ENCODE results near the gene SMPD3.

SMPD3 gene

DNA sequence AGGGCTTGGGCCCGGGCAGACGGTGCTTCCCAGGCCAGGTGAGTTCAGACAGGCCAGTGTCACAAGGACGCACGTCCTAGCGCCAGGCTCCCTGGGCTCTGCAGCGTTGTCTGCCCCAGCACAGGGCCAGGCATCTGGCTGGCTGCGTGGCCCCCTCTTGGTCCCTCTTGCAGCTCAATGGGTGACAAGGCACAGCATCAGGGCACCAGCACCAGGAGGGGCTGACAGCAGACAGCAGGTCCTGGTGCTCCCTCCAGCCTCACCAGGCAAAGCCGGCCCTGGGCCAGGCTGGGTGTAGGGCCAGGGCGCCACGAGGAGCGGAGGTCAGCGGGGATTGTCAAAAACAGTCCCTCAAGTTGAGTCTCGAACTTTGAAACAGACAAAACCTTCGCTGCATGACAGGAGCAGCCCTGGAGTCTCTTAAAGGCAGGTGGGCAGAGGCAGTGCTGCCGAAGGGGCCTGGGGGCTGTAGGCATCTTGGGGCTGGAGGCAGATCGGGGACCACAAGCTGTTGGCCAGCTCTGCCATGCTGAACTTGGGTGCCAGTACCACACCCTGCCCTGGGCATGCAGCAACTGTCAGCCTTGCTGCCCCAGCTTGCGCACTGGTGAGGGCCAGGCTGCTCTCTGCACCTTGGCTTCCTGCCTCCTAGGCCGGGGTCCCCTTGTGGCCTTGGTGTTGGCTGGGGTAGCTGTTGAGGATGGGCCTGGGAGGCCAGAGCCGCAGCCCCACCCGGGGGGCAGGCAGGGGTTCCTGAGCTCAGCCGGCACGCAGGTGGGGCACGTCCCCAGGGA, 88.7 kb downstream of the SMPD3 start:
- in situ Hi-C loops (cut with MboI; ENCODE audit: low sequenced_read_pairs): no loop called here

DNA sequence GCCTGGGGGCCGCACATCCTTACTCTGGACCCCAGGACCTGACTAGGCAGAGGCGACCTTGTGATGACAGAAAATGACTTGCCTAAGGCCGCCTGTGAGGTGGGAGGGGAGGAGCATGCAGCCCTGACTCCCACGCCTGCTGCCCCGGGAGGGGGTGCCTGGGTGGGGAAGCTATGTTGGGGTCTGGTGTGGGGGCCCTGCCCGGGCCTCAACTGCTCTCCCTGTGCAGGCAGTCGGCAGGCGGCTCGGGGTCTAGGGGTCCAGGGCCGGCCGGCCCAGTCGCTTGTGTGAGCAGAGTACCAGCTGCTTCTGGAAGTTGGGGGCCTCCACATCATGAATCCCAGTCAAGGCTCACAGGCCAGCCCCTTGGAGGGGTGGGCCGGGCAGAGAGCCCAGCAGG, 89.4 kb downstream of the SMPD3 start:
- in situ Hi-C loops (cut with MboI; ENCODE audit: low sequenced_read_pairs): no loop called here

DNA sequence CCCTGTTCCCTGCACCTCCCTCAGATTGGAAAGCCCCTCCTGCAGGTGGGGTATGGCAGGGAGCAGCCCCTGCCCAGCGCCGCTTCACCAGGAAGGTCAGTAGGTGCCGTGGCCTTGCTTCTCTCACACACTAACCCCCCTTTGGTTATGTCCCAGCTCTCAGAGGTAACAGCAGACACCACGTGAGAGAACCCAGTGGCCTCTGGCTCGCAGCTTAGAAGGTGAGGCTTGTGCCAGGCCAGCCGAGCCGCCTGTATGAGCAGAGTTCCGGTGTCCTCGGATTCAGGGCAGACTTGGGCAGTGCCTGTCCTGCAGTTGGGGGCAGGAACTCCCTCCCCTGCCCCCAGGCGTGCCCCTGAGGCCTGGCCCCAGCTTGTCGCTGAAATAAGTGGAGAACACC, 90.4 kb downstream of the SMPD3 start:
- in situ Hi-C loops (cut with MboI; ENCODE audit: low sequenced_read_pairs): no loop called here

DNA sequence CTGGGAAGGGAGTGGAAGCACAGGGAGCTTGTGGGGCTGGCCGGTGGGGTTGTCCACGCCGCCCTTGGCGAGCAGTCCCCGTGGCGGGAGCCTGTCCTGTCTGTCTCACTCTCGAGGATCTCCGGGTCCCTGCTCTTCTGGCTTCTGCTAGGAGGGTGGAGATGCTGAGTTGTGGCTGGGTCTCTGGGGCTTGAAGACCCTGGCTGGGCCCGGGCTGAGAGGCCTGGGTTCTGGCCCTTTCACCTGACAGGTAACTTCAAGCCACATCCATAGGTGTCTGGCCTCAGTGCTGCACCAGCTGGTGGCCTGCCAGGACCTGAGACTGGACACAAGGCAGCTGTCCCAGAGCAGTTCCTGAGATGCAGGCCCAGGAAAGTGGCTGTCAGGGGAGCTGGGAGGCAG, 90.8 kb downstream of the SMPD3 start:
- in situ Hi-C loops (cut with MboI; ENCODE audit: low sequenced_read_pairs): no loop called here

DNA sequence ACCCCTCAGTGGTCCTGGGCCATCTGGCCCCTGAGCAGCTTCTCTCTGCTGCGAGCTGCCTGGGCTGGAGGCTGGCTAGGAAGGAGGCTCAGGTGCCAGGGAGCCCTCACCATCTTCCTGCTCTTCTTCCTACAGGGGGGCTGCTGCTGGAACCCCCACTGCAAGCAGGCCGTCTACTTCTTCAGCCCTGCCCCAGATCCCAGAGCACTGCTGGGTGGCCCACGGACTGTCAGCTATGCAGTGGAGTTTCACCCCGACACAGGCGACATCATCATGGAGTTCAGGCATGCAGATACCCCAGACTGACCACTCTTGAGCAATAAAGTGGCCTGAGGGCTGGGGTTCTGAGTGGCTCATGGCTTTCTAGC, 91.4 kb downstream of the SMPD3 start:
- in situ Hi-C loops (cut with MboI; ENCODE audit: low sequenced_read_pairs): no loop called here

DNA sequence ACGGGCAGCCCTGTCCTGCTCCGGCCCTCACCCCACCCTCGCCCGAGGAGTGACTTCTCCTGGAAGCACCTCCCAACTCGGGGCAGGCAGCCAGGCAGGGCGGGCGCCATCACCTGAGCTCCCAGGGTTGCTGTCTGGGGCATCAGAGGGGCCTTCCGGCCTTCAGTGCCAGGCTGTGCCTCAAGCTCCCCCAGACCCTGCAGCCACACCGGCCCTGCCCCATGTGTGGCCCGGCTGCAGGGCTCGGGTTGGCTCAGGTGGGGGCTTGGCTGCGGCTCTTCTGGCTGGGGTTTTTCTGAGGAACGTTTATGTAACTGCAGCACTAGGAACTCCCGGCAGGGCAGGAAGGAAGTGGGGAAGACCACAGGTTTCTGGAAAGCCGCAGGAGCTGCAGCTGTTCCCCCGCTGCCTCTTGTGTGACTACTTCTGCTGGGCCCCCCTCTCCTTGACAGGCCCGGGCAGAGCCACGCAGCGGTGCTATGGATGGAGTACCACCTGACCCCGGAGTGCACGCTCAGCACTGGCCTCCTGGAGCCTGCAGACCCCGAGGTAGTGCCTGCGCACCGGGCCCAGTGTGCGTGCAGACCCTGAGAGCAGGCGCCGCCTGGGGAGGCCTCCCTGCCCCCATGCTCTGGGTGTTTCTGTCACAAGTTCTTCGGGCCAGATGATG, 91.9 kb downstream of the SMPD3 start:
- in situ Hi-C loops (cut with MboI; ENCODE audit: low sequenced_read_pairs): no loop called here

DNA sequence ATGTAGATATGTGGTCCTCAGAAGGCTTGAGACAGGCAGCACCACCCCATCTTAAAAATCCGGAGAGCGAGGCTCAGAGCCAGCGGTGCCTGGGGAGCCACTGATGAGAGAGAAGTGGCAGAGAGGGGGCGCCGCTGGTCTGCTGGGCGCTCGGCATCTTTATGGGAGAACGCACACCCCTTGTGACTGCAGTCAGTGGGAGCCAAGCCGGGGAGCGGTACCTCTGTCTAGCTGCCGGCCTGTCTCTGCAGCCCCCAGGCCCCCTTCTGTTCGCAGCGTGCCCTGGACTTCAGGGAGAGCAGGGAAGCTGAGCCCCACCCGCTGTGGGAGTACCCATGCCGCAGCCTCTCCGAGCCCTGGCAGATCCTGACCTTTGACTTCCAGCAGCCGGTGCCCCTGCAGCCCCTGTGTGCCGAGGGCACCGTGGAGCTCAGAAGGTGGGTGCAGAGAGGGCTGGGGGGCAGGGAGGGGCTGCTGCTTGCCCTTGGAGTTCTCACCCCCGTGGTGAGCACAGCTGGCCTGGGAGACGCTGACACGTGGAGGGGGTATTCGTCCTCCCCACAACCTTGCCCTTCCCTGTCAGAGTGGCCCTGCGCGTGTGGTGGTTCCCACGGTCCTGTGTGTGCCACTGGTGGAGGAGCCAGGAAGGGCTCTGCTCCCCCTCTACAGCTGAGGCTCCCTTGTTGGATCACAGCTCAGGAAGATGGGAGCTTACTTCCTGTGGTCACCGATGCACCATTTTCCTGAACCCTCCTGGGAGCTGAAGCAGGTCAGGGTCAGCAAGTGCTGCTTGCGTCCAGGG, 92.7 kb downstream of the SMPD3 start:
- in situ Hi-C loops (cut with MboI; ENCODE audit: low sequenced_read_pairs): no loop called here

DNA sequence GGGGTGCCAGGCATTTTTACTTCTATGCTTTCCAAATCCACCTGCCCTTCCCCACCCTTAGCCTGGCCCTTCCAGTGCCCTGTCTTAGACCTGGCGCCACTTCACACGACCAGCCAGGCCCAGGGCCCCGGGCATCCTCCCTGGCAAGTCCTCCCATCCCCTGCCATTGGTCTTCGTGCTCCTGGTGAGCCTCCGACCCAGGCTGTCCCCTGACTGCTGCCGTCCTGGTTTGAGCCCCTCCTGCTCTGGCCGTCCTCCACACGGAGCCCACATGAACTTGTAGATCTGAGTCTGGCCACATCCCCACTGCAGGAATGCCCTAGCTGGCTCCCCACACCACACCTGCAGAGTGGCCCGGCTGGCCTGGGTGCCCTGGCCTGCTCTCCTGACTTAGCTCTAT, 93.5 kb downstream of the SMPD3 start:
- in situ Hi-C loops (cut with MboI; ENCODE audit: low sequenced_read_pairs): no loop called here

DNA sequence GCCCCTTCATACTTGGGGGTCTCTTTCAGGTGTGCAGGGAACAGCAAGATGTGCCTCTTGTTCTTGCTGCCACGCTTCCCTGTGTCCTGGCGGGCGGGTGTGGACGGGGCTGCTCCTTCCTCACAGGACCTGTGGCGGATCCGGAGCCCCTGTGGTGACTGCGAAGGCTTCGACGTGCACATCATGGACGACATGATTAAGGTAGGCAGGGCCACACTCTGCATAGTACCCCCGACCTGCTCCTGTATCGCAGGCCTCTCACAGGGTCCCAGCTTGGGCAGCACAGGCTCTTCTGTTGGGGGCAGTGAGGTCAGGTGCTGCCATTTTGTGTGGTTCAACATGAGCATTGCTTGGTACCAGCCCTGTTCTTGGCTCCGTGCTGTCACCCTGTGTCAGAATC, 94.9 kb downstream of the SMPD3 start:
- in situ Hi-C loops (cut with MboI; ENCODE audit: low sequenced_read_pairs): no loop called here

DNA sequence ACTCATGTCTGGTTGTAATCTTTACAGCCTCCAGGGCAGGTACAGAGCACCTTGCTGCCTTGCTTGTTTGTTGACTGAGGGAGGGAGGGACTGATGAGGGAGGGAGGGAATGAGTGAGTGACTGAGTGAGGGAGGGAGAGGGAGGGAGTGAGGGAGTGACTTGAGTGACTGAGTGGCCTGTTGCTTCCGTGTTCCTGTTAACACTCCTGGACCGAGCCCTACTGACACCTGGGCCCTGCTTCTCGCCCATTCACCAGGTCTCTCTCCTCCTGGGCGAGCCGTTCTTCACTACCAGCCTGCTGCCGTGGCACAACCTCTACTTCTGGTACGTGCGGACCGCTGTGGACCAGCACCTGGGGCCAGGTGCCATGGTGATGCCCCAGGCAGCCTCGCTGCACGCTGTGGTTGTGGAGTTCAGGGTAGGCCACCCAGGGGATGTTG, 96.3 kb downstream of the SMPD3 start:
- in situ Hi-C loops (cut with MboI; ENCODE audit: low sequenced_read_pairs): no loop called here

DNA sequence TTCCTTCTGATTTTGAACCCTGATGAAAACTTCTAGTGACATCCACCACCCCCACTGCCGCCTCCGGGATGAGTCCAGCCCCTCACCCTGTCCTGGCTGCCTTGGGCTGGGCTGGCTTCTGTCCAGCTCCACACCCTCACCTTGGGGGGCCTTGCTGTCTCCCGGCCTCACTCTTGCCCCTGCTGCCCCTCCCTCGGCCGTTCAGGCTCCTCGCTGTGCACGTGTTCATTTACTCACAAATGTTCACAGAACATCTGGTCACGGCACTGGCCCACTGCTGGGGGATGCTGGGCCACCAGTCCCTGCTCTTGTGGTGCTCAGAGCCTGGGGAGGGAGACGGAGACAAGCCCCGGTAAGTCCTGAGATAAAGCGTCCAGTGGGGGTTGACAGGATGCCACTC, 96.8 kb downstream of the SMPD3 start:
- in situ Hi-C loops (cut with MboI; ENCODE audit: low sequenced_read_pairs): no loop called here

DNA sequence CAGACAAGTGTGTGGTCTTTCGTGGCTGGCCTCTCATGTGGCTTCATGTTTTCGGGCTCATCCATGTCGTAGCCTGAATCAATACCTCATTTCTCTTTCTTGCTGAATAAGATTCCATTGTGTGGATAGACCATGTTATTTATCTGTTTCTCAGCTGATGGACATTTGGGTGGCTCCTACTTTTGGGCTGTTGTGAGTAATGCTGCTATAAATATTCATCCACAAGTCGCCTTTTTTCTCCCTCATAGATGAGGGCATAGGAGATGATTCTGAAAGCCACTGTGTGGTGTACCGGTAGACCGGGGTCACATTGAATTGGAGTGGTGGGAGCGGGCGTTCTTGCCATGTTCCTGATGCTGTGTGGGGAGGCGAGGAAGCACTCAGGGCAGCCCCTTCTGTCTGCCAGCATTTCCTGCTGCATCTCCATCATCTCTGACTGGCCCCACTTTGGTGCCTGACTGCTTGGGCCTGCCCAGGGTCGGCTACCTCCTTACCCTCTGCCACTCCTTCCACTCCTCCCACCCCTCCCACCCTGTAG, 97.4 kb downstream of the SMPD3 start:
- in situ Hi-C loops (cut with MboI; ENCODE audit: low sequenced_read_pairs): no loop called here

DNA sequence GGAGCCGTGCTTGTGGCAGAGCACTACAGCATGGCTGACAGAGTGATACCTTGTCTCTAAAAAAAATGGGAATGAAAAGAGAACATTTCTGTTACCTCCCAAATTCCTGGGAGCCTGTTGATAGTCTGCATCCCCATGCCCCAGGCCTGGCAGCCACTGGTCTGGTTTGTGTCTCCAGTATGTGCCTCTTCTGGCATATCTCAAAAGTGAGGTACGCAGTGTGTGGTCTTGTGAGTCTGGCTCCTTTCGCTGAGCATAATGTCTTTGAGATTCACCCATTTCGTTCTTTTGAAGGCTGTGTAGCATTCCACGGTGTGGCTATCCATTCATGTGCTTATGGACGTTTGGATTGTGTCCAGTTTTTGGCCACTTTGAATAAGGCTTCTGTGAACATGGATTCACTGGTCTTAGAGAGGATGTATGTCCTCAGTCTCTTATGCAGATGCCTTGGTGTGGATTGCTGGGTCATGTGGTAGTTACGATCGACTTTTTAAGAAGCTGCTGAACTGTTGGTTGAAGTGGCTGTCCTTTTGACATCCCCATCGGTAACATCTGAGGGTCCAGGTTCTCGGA, 98.4 kb downstream of the SMPD3 start:
- in situ Hi-C loops (cut with MboI; ENCODE audit: low sequenced_read_pairs): no loop called here

DNA sequence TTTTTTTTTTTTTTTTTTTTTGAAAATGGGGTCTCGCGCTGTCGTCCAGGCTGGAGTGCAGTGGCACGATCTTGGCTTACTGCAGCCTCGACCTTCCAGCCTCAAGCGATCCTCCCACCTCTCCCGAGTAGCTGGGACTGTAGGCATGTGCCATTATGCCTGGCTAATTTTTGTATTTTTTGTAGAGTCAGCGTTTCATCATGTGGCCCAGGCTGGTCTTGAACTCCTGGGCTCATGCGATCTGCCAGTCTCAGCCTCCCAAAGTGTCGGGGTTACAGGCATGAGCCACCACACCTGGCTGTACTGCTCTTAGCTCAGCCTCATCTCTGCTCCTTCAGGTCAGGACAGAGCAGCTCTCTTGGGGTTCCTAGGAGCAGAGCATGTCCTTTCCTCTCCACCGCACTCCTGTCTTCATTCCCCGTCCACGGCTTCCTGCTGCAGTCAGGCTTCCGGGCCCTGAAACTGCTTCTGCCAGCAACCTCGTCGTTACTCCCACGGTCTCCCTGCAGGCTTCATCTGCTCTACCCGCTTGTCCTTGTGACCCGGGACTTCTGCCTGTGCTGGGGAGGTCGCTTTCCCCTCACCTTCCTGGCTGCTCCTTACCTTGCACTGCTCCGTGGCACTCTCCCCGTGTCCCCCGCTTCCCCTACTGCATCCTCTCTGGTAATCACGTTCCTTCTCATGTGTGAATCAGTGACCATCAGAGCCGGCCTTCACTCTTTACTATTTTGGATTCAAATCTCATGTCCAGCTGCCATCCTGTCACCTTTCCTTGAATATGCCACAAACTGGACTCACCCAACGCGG, 99.5 kb downstream of the SMPD3 start:
- in situ Hi-C loops (cut with MboI; ENCODE audit: low sequenced_read_pairs): no loop called here

DNA sequence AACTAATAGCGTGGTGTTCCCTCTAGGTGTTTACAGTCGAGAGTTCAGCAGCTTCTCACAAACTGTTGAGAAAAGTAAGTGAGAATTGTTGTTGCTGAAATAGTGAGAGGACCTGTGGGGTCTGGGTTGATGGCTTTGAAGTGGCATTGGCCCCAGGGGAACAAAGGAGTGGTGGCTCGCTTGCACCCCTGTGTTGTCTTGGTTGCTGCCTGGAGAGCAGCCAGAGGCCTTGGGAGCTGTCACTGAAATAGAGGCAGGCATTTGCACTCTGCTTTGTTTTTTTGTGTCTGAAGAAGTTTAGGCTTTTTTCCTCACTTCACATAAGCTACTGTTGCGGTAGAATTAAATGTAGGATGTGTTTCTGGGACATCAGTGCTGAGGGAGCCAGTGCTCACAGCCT, 100.7 kb downstream of the SMPD3 start:
- in situ Hi-C loops (cut with MboI; ENCODE audit: low sequenced_read_pairs): no loop called here

DNA sequence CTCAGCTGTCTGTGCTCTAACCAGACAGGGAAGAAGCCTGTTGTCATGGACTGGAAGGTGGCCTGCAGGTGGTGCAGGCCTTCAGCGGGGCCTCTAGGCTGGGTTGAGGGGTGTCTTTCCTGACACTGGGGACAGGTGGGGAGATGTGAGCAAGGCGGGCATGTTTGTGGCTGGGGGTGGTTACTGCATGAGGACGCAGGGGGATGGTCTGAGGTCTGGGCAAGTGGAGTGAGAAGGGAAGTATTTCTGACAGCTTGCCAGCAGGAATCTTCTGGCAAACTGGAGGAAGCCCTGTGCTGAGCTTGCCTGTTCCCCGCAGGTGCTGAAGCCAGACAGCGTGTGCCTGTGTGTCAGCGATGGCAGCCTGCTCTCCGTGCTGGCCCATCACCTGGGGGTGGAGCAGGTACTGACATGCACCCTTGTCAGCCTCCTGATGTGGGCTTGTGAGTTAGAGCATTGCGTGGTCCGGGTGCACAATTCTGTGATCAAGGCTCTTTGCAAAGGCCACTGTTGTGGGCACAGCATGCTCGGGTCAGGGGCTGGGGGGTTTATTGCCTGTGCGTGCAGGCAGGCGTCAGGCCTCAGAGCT, 101.3 kb downstream of the SMPD3 start:
- in situ Hi-C loops (cut with MboI; ENCODE audit: low sequenced_read_pairs): no loop called here

DNA sequence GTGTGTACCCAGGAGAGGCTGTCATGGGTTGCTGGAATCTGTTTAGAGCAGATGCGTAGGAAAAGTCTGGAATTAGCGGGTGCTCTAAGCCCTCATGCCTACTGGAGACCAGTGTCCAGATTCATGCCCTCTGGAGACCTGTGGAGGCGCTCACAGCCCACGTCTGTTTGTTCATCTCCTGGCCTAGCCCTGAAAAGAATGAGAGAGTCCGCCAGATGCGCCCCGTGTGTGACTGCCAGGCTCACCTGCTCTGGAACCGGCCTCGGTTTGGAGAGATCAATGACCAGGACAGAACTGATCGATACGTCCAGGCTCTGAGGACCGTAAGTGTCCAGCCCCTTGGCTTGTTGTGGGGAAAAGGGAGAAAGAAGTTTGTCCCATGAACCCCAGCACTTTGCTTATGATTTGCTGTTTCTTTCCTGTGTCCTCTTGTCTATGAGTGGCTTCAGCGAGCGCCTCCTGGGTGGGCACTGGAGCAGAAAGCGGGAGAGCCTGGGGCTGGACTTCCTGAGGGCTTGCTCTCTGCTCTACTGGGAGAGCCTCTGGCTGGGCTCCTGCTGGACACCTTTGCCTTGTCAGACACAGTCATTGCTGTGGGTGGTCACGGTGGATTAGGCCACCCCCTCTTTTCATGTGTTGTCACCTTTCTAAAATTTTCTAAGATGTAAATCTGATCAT, 102.2 kb downstream of the SMPD3 start:
- in situ Hi-C loops (cut with MboI; ENCODE audit: low sequenced_read_pairs): no loop called here

DNA sequence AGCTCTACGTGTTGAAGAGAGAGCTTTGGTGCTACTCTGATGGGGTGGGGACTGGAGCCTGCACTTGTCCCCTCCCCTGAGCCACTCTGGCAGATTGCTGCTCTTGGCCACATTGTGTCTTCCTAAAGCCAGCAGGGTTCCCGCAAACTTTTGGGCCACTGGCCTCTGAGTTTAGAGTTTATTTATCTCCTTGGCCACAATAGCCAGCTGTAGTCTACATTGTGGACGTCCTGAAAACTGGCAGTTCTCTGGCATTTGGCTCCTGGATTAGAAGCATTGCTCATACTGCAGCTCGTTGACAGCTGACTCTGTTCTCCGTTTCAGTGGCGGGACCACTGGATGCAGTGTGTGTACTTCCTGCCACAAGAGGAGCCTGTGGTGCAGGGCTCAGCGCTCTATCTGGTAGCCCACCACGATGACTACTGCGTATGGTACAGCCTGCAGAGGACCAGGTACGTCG, 102.9 kb downstream of the SMPD3 start:
- in situ Hi-C loops (cut with MboI; ENCODE audit: low sequenced_read_pairs): no loop called here

DNA sequence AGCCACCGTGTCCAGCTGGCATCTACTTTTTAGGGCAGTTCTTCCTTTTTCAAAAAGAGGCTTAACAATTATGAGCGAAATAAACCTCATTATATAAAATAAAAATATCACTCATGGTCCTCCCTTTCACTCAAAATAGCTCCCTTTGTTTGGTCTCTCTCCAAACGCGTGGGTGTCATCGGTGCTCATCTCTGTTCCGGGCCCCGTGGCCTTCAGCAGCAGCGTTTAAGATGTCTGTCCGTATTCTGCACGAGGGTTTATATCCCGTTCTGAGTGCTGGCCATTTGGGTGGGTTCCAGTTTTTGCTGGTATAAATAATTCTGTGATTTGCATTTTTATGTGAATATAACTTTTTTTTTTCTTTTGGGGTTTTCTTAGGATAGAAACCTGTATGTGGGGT, 104.1 kb downstream of the SMPD3 start:
- in situ Hi-C loops (cut with MboI; ENCODE audit: low sequenced_read_pairs): no loop called here

Data from hTERT RPE-1 (cell line).